EH (cell line): ENCODE data around the gene ISG15.

ENCODE experiments used
- DNase-seq: peaks from one replicate; pipeline ENCODE4 v3.0.0-alpha.2; 2015; ENCODE audit warnings: low read depth

Gene ISG15

DNA sequence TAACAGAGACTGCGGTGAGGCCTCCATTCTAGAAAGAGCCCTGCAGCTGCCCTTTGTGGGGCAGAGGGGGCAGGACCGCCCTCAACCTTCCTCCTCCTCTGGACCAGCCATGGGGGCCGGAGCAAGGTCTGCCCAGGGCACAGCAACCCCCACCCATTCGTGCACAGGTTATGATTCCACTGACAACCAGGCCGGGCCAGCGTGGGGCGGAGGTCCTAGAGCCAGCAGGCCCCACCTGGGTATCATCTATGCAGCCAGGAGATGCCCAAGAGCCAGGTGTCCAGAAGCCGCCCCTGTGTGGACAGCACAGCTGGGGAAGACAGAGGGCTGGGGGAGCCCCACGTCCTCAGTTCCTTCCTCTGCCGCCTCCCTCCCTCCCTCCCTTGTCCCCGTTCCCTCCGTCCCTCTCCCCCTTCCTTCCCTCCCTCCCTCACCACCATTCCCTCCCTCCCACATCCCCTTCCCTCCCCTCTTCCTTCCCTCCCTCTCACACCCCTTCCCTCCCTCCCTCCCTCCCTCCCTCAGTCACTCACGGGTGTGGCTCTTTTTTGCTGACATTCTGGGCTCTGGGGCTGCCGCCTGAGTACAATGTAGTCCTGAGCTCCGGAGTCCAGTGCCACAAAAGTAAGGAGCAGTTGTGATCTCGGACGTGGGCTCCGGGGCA lies 48.5 kb downstream of the ISG15 start:
- no peak for DNase-seq

DNA sequence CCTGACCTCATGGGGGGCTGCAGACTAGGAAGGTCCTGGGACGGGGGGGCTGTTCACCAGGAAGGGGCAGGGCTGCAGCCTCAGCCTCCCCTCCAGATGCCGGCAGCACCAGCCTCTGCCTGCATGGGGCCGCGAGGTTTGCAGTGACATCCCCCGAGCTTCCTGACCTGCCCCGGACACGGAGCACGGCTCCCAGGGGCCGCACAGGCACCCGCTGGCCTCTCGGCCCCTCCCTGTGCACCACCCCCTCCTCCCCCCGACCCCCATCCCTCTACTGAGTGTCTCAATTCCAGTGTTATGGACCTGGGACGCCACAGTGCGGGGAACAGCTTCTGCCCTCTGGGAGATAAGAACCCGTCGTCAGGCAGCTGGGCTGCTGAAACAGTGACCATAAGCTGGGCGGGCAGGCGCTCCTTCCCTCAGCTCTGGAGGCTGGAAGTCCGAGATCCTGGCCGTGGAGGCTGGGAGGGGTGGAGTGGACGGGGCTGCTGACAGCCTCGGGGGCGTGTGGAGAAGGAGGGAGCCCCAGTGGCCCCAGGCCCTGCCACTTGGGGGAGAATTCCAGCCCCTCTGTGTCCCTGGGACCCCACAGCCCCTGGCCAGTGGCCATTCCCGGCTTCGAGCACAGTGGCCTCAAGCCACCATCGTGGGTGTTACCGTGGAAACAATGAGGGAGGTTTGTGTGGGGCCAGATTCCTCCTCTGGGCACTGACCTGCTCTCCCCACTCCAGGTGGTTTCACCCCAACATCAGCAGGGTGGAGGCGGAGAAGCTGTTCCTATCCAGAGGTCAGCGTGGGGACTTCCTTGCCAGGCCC lies 49.3 kb downstream of the ISG15 start:
- DNase-seq = no peak

DNA sequence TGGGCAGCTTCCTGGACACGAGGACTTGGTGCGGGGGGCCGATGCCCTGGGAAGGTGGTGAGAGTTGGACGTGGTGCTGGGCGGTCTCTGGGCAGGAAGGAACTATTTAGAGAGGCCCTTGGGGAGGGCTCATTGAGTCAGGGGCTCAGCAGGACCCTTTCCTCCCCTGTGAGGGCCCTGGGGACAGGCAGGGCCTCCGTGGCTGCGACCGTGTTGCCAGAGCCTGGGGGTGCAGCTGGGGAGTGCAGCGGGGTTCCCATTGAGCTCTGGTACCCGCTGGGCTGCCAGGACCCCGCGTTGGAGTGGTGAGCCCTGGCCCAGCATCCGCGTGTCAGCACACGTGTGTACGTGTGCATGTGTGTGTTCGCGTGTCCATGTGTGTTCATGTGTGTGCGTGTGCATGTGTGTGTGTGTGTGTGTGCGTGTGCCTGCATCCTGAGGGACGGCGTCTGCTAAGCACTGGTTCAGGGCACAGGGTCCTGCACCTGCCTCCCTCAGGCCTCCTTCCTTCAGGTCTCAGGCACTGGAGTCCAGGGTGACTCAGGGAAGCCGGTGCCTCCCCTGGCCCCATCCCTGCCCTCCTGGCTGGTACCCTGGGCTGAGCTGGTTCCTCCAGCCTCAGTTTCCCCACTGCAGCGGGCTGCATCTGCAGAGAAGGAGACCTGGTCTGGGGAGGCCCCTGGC lies 50.1 kb downstream of the ISG15 start:
- no peak for DNase-seq
